HEK293T (cell line): ENCODE measurements around the gene HNRNPL.
"Not testable (repeated sequence)": the region's sequence is repeated elsewhere in the genome, so short reads cannot be mapped to it uniquely, and the experiment has no call there.

Experiments
- CTCF ChIA-PET: fragments of 350-600 bp; formaldehyde crosslinking; extraction: SDS; loops from one replicate; lab custom pipeline; 2021; ENCODE audit warnings: antibody characterized with exemption, inconsistent platforms; lab: Yijun Ruan, JAX
- POLR2A ChIA-PET: fragments of 350-600 bp; formaldehyde crosslinking; extraction: SDS; loops from one replicate; lab custom pipeline; 2020; ENCODE audit warnings: antibody characterized with exemption, inconsistent platforms; lab: Yijun Ruan, JAX
- DNase-seq: peaks from one replicate; pipeline ENCODE4 v3.0.0; 2012; ENCODE audit warnings: mixed read lengths; ENCODE audit errors: extremely low spot score
- BHLHE40 ChIP-seq: fragments of 450-650 bp; IDR thresholded peaks from 2 replicates; pipeline ENCODE4 v1.6.1; 2016; ENCODE audit warnings: mild to moderate bottlenecking, moderate library complexity, borderline replicate concordance
- CTBP1 ChIP-seq: fragments of 450-650 bp; IDR thresholded peaks from 2 replicates; pipeline ENCODE4 v1.6.1; 2016; ENCODE audit warnings: borderline replicate concordance
- ELF4 ChIP-seq: fragments of 450-650 bp; IDR thresholded peaks from 2 replicates; pipeline ENCODE4 v1.6.1; 2017; ENCODE audit warnings: antibody characterized with exemption
- FOXA1 ChIP-seq: fragments of 450-650 bp; IDR thresholded peaks from 2 replicates; pipeline ENCODE4 v1.6.1; 2016; ENCODE audit warnings: mild to moderate bottlenecking
- FOXK2 ChIP-seq: fragments of 450-650 bp; IDR thresholded peaks from 2 replicates; pipeline ENCODE4 v1.6.1; 2016; ENCODE audit warnings: mild to moderate bottlenecking
- FOXM1 ChIP-seq: fragments of 450-650 bp; IDR thresholded peaks from 2 replicates; pipeline ENCODE4 v1.6.1; 2017; ENCODE audit warnings: mild to moderate bottlenecking, borderline replicate concordance
- HDGF ChIP-seq: fragments of 450-650 bp; IDR thresholded peaks from 2 replicates; pipeline ENCODE4 v1.6.1; 2017; ENCODE audit warnings: antibody characterized with exemption, borderline replicate concordance
- L3MBTL2 ChIP-seq: fragments of 450-650 bp; conservative IDR thresholded peaks from 2 replicates; pipeline ENCODE4 v1.6.1; 2016; ENCODE audit warnings: mild to moderate bottlenecking
- LEF1 ChIP-seq: fragments of 450-650 bp; IDR thresholded peaks from 2 replicates; pipeline ENCODE4 v1.6.1; 2017; ENCODE audit warnings: mild to moderate bottlenecking, borderline replicate concordance
- NFRKB ChIP-seq: fragments of 450-650 bp; IDR thresholded peaks from 2 replicates; pipeline ENCODE4 v1.6.1; 2016; ENCODE audit warnings: mild to moderate bottlenecking, moderate library complexity
- PKNOX1 ChIP-seq: fragments of 450-650 bp; IDR thresholded peaks from 2 replicates; pipeline ENCODE4 v1.6.1; 2016
- SP1 ChIP-seq: fragments of 450-650 bp; IDR thresholded peaks from 2 replicates; pipeline ENCODE4 v1.6.1; 2017
- SUZ12 ChIP-seq: fragments of 450-650 bp; IDR thresholded peaks from 2 replicates; pipeline ENCODE4 v1.6.1; 2016; ENCODE audit warnings: mild to moderate bottlenecking
- TARDBP ChIP-seq: fragments of 450-650 bp; IDR thresholded peaks from 2 replicates; pipeline ENCODE4 v1.6.1; 2016
- ZNF384 ChIP-seq: fragments of 450-650 bp; IDR thresholded peaks from 2 replicates; pipeline ENCODE4 v1.6.1; 2016

HNRNPL gene

GRCh38 chr19:38862321-38863059 is 12.7 kb upstream of the HNRNPL start:
- POLR2A ChIA-PET: interaction anchor here (1.1 to 2.1 kb wide), 3 partner anchors 10 to 15 kb away, joined by 3 to 14 read pairs (median 10); partner anchors contain the start of gene RINL
- DNase-seq: no peak
- CTCF ChIA-PET: interaction anchor here (2.0 kb wide), 1 partner anchor 25 kb away, joined by 7 read pairs; no protein-coding TSS in a partner anchor
- TF ChIP-seq L3MBTL2: peak; percentile 49
- no peak for TF ChIP-seq BHLHE40
- TF ChIP-seq FOXM1: no peak
- peak; percentile 93 for TF ChIP-seq PKNOX1
- TF ChIP-seq FOXA1: no peak

GRCh38 chr19:38861368-38861767 is 11.6 kb upstream of the HNRNPL start:
- ChIA-PET CTCF (no interaction called here), POLR2A (no interaction called here)
- TF ChIP-seq FOXK2: no peak
- no peak for TF ChIP-seq HDGF
- TF ChIP-seq TARDBP: no peak
- TF ChIP-seq CTBP1: no peak
- no peak for TF ChIP-seq BHLHE40
- no peak for TF ChIP-seq ZNF384
- TF ChIP-seq FOXA1: no peak
- TF ChIP-seq SUZ12: no peak
- no peak for DNase-seq

- DNase-seq, POLR2A ChIA-PET: not testable (repeated sequence)
- CTCF ChIA-PET: interaction anchor here (0.7 kb wide), 1 partner anchor 29 kb away, joined by 3 read pairs; no protein-coding TSS in a partner anchor
These were observed 9.9 kb upstream of the HNRNPL start for GRCh38 chr19:38859631-38860204.

DNA sequence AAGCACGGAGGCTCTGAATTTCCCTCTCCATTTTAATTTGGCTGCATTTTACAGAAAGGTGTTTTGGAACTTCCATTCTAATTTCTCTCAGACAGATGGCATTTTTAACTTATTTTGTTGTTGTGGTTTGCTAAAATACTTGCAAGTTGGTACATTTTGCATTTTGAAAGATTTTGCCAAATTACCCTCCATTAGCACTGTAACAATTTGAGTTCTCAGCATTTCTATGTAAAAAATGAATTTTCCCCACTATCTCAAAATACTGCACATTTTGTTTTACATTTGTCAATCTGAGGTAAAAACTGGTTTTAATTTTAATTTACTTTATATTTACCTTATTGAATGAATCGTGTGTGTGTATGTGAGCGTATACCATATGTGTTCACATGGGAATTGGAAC is 7.0 kb upstream of the HNRNPL start:
- ChIA-PET CTCF (no interaction called here), POLR2A (no interaction called here)
- TF ChIP-seq L3MBTL2 (no peak), LEF1 (no peak), FOXK2 (no peak), FOXM1 (no peak), HDGF (no peak), ZNF384 (no peak), SUZ12 (no peak), NFRKB (no peak)
- DNase-seq: no peak

GRCh38 chr19:38855751-38856150 is 6.0 kb upstream of the HNRNPL start:
- POLR2A ChIA-PET, DNase-seq, CTCF ChIA-PET: not testable (repeated sequence)

GRCh38 chr19:38854961-38855360 is 5.2 kb upstream of the HNRNPL start:
- DNase-seq, CTCF ChIA-PET, POLR2A ChIA-PET: not testable (repeated sequence)

DNA sequence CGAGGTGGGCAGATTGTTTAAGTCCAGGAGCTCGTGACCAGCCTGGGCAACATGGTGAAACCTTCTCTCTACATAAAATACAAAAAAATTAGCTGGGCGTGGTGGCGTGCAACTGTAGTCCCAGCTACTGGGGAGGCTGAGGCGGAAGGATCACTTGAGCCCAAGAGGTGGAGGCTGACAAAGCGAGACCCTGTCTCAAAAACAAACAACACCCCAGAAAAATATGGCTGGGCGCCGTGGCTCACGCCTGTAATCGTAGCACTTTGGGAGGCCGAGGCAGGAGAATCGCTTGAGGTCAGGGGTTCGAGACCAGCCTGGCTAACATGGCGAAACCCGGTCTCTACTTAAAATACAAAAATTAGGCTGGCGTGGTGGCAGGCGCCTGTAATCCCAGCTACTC is 3.4 kb upstream of the HNRNPL start:
- POLR2A ChIA-PET: interaction anchor here (1.0 to 2.3 kb wide), 5 partner anchors 10 to 77 kb away, joined by 3 to 14 read pairs (median 4); partner anchors contain the start of genes MRPS12, NFKBIB, SARS2 and SIRT2

DNA sequence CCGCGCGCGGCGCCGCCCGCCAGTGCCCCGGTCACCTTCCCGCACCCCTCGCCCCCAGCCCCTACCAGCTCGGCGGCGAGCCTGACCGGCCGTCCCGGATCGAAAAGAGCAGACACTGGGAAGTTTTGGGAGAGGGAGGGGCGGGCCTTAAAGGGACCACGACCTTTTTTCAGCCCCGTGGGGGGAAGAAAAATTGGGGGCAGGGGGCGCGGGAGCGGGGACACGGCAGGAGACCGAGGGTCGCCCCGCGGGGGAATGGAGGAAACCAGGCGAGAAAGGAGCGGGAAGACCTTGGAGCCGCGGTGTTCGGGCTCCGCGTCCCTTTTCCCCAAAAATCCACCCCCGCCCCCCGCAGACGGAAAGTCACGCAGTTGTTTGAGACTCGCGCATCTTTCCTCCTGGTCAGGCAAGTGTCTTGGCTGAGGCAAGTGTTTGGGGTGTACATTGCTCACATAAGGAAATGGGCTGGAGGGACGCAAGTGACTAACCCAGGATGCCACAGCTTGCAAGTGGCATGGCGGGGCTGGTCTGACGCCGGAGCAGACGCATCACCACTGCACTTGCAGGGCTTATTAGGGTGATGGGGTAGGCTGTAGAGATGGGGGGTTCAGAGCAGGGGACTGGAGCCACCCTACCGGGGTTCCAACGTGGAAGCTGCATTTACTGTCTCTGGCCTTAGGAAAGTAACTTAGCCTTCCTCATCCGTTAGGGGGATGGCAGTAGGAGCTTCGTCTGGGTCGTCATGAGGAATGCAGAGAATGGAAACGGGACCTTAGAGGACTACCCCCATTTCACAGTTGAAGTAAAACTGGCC is 2.7 kb upstream of the HNRNPL start:
- POLR2A ChIA-PET: interaction anchor here (1.0 to 2.3 kb wide), 8 partner anchors 11 to 83 kb away, joined by 3 to 14 read pairs (median 6); partner anchors contain the start of genes MRPS12, NFKBIB, RINL and SARS2
- CTCF ChIA-PET: no interaction called here
- no peak for TF ChIP-seq FOXK2
- peak; percentile 44 for TF ChIP-seq L3MBTL2
- DNase-seq: peak; percentile 40

More for the DNA sequence above, 3.4 kb upstream of the HNRNPL start:
- no peak for DNase-seq
- CTCF ChIA-PET: no interaction called here
- TF ChIP-seq FOXK2 (no peak), TARDBP (no peak), BHLHE40 (no peak), SP1 (no peak), ZNF384 (no peak), HDGF (no peak), ELF4 (no peak), NFRKB (no peak), FOXM1 (no peak), L3MBTL2 (no peak), FOXA1 (no peak), LEF1 (no peak)
